ENCODE results near the gene LRRC53. TPM values are rescaled to one million over a fixed set of nuclear protein-coding genes. Genes with fewer than 3 reads are reported as not detected.

LRRC53 gene
- total and polyA plus RNA-seq, 2 experiments from 2014 or later, result not detected

DNA sequence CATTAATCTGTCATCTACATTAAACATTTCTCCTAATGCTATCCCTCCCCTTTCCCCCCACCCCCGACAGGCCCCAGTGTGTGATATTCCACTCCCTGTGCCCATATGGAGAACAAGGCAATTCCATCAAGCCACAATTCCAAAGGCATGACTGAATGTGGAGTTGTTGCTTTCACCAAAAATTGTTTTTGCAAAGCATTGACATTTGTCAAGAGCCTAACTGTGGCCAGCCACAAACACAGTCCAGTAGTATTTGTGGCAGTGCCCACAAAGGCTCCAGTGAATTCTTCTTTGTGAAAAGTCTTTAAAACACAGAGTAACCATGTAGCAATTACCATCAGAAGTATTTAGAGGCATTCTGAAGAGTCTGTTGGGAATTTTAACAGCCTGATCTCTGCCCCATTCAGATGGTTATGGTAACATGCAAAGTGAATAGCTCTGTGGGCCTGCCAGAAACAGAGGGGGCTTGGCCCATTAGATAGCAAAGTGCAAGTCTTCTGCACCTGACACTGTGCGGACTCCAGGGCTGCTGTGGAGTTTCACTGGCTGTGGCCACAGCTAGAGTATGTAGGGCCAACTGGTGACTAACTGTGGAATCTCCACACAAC, 11.6 kb upstream of the LRRC53 start:
- DNase-seq (ENCODE audit: low spot score), result no peak
- WGBS (ENCODE audit: low lambda C conversion rate, missing lambda C conversion rate), result 91% methylated on average over 2 of the region's 2 CpGs

GRCh38 chr1:74522148-74522547, 9.7 kb upstream of the LRRC53 start:
- TF ChIP-seq EZH2phosphoT487 (IDR thresholded peaks at IDR 0.05; ENCODE audit: low read depth, severe bottlenecking, unreplicated experiment), result no peak
- TF ChIP-seq EZH2 (IDR thresholded peaks at IDR 0.05; ENCODE audit: borderline replicate concordance), result no peak
- TF ChIP-seq, protein P1, sequence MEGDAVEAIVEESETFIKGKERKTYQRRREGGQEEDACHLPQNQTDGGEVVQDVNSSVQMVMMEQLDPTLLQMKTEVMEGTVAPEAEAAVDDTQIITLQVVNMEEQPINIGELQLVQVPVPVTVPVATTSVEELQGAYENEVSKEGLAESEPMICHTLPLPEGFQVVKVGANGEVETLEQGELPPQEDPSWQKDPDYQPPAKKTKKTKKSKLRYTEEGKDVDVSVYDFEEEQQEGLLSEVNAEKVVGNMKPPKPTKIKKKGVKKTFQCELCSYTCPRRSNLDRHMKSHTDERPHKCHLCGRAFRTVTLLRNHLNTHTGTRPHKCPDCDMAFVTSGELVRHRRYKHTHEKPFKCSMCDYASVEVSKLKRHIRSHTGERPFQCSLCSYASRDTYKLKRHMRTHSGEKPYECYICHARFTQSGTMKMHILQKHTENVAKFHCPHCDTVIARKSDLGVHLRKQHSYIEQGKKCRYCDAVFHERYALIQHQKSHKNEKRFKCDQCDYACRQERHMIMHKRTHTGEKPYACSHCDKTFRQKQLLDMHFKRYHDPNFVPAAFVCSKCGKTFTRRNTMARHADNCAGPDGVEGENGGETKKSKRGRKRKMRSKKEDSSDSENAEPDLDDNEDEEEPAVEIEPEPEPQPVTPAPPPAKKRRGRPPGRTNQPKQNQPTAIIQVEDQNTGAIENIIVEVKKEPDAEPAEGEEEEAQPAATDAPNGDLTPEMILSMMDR (IDR thresholded peaks at IDR 0.05; ENCODE audit: poor library complexity), result no peak
- no peaks in the 10 kb centered on the region for H3K36me3 ChIP-seq (replicated peaks; ENCODE audit: insufficient read depth, low read depth)
- H3K27me3 ChIP-seq, result no peaks in the 10 kb centered on the region
- 32% methylated on average over 4 of the region's 4 CpGs for WGBS (ENCODE audit: low lambda C conversion rate, missing lambda C conversion rate)
- H4K20me1 ChIP-seq (ENCODE audit: insufficient read depth, poor library complexity, severe bottlenecking), result no peaks in the 10 kb centered on the region
- H3K4me3 ChIP-seq, result no peak overlapping the region
- H2AFZ ChIP-seq, result no peak overlapping the region
- H3K4me2 ChIP-seq, result no peak overlapping the region
- no peaks in the 10 kb centered on the region for H3K79me2 ChIP-seq
- no peaks in the 10 kb centered on the region for H3K9me3 ChIP-seq (ENCODE audit: low read depth)
- no peak overlapping the region for H3K27ac ChIP-seq
- H3K4me1 ChIP-seq (ENCODE audit: insufficient read depth), result no peaks in the 10 kb centered on the region
- no peaks in the 10 kb centered on the region for H3K9me2 ChIP-seq (replicated peaks; ENCODE audit: insufficient read depth)
- no peak for DNase-seq (ENCODE audit: low spot score)

More for the DNA sequence above, 11.6 kb upstream of the LRRC53 start:
- H3K9me3 ChIP-seq (ENCODE audit: low read depth), result no peaks in the 10 kb centered on the region
- H3K4me2 ChIP-seq, result no peak overlapping the region
- no peaks in the 10 kb centered on the region for H3K4me1 ChIP-seq (ENCODE audit: insufficient read depth)
- no peak overlapping the region for H3K27ac ChIP-seq
- H3K9me2 ChIP-seq (replicated peaks; ENCODE audit: insufficient read depth), result no peaks in the 10 kb centered on the region
- no peaks in the 10 kb centered on the region for H3K27me3 ChIP-seq
- no peak overlapping the region for H3K4me3 ChIP-seq
- no peaks in the 10 kb centered on the region for H3K36me3 ChIP-seq (replicated peaks; ENCODE audit: insufficient read depth, low read depth)
- TF ChIP-seq EZH2 (IDR thresholded peaks at IDR 0.05; ENCODE audit: borderline replicate concordance) (no peak), EZH2phosphoT487 (IDR thresholded peaks at IDR 0.05; ENCODE audit: low read depth, severe bottlenecking, unreplicated experiment) (no peak)
- TF ChIP-seq, protein P1 (IDR thresholded peaks at IDR 0.05; ENCODE audit: poor library complexity), result no peak
- no peaks in the 10 kb centered on the region for H4K20me1 ChIP-seq (ENCODE audit: insufficient read depth, poor library complexity, severe bottlenecking)
- no peaks in the 10 kb centered on the region for H3K79me2 ChIP-seq
- no peak overlapping the region for H2AFZ ChIP-seq

DNA sequence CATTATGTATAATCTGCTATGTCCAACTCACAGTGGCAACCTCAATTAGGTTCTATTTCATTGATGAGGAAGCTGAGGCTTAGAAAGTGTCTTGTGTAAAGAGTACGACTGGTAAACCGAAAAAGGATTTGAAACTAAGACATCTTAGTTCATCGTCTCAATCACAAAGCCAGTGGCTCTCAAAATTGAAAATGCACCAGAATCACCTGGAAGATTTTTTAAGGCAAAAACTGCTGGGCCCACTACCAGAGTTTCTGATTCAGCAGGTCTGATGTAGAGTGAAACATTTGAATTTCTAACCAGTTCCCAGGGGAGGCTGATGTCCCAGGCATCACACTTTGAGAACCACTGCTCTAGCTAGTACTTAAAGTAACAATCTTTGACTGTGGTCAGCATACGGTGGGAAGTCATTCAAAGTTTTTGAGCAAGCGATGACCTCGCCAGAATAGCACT, 5.2 kb upstream of the LRRC53 start:
- no peaks in the 10 kb centered on the region for H3K36me3 ChIP-seq (replicated peaks; ENCODE audit: insufficient read depth, low read depth)
- H3K9me3 ChIP-seq (ENCODE audit: low read depth), result no peaks in the 10 kb centered on the region
- H3K4me2 ChIP-seq, result no peak overlapping the region
- no peaks in the 10 kb centered on the region for H3K27me3 ChIP-seq
- no peaks in the 10 kb centered on the region for H3K79me2 ChIP-seq
- no peak for TF ChIP-seq EZH2 (IDR thresholded peaks at IDR 0.05; ENCODE audit: borderline replicate concordance)
- TF ChIP-seq, protein P1 (IDR thresholded peaks at IDR 0.05; ENCODE audit: poor library complexity), result no peak
- TF ChIP-seq EZH2phosphoT487 (IDR thresholded peaks at IDR 0.05; ENCODE audit: low read depth, severe bottlenecking, unreplicated experiment), result no peak
- no peaks in the 10 kb centered on the region for H3K4me1 ChIP-seq (ENCODE audit: insufficient read depth)
- H3K4me3 ChIP-seq, result no peak overlapping the region
- no peak overlapping the region for H3K27ac ChIP-seq
- WGBS (ENCODE audit: low lambda C conversion rate, missing lambda C conversion rate), result 88% methylated on average over 6 of the region's 6 CpGs
- no peaks in the 10 kb centered on the region for H4K20me1 ChIP-seq (ENCODE audit: insufficient read depth, poor library complexity, severe bottlenecking)
- DNase-seq (ENCODE audit: low spot score), result no peak
- H3K9me2 ChIP-seq (replicated peaks; ENCODE audit: insufficient read depth), result no peaks in the 10 kb centered on the region
- no peak overlapping the region for H2AFZ ChIP-seq

Measured in hepatocyte (in vitro differentiated cells).